A549 (cell line): Measurements from ENCODE around the gene FNIP2.

ENCODE experiments used
- BHLHE40 ChIP-seq: IDR thresholded peaks from 2 replicates; pipeline ENCODE4 v1.6.1; 2012; ENCODE audit warnings: low read depth, low read length, inconsistent platforms
- CEBPB ChIP-seq, 2 experiments: fragments of >200 bp in 1 of 2; sonication (Bioruptor Twin) in 1 of 2; formaldehyde crosslinking in 1 of 2; IDR thresholded peaks; 2 replicates each; pipeline ENCODE4 v1.6.1; 2012 to 2016
- CHD2 ChIP-seq: fragments of 150-350 bp; IDR thresholded peaks from 2 replicates; pipeline ENCODE4 v1.6.1; 2014; ENCODE audit warnings: low read length; ENCODE audit not compliant: partially characterized antibody
- EP300 ChIP-seq, 2 experiments: fragments of >200 bp; sonication (Bioruptor Twin); formaldehyde crosslinking; IDR thresholded peaks; 2 replicates in 1 of 2; 3 replicates in 1 of 2; pipeline ENCODE4 v1.6.1; 2016 to 2017
- ESRRA ChIP-seq: fragments of 150-350 bp; IDR thresholded peaks from 2 replicates; pipeline ENCODE4 v1.6.1; 2014; ENCODE audit warnings: mild to moderate bottlenecking, low read length, borderline replicate concordance
- FOSL2 ChIP-seq, 2 experiments: fragments of 450-650 bp in 1 of 2; fragments of >200 bp in 1 of 2; sonication (Bioruptor Twin) in 1 of 2; formaldehyde crosslinking; IDR thresholded peaks; 2 replicates each; pipeline versions ENCODE4 v1.5.0 to v1.6.1; 2016 to 2020; ENCODE audit warnings: mild to moderate bottlenecking in 1 of 2, moderate library complexity in 1 of 2
- JUNB ChIP-seq: fragments of >200 bp; sonication (Bioruptor Twin); formaldehyde crosslinking; IDR thresholded peaks from 2 replicates; pipeline ENCODE4 v1.6.1; 2016
- KDM5A ChIP-seq: fragments of 200-600 bp; sonication (generic); IDR thresholded peaks from 2 replicates; pipeline ENCODE4 v1.6.1; 2016; ENCODE audit warnings: antibody characterized with exemption, mild to moderate bottlenecking
- MYC ChIP-seq: IDR thresholded peaks from 2 replicates; pipeline ENCODE4 v1.6.1; 2012; ENCODE audit warnings: mild to moderate bottlenecking, inconsistent platforms, low read length, improper control_type of control experiment, borderline replicate concordance
- POLR2A ChIP-seq: IDR thresholded peaks from 2 replicates; pipeline ENCODE4 v1.6.1; 2012; ENCODE audit warnings: mild to moderate bottlenecking, low read length
- SMC3 ChIP-seq: fragments of >200 bp; sonication (Bioruptor Twin); formaldehyde crosslinking; IDR thresholded peaks from 3 replicates; pipeline ENCODE4 v1.6.1; 2018; ENCODE audit warnings: inconsistent platforms
- TP53 ChIP-seq: fragments of 250-450 bp; sonication (Bioruptor Pico); IDR thresholded peaks from 2 replicates; pipeline ENCODE4 v1.5.0; 2021; ENCODE audit warnings: mild to moderate bottlenecking, moderate library complexity
- ZSCAN20 ChIP-seq: fragments of 250-450 bp; sonication (Bioruptor Pico); IDR thresholded peaks from 2 replicates; pipeline ENCODE4 v1.8.0; 2022; ENCODE audit warnings: mild to moderate bottlenecking, moderate library complexity
- TF ChIP-seq, protein P1 (sequence below): fragments of >200 bp; sonication (Bioruptor Twin); formaldehyde crosslinking; IDR thresholded peaks from 3 replicates; pipeline ENCODE4 v1.5.1; 2016

DNA sequence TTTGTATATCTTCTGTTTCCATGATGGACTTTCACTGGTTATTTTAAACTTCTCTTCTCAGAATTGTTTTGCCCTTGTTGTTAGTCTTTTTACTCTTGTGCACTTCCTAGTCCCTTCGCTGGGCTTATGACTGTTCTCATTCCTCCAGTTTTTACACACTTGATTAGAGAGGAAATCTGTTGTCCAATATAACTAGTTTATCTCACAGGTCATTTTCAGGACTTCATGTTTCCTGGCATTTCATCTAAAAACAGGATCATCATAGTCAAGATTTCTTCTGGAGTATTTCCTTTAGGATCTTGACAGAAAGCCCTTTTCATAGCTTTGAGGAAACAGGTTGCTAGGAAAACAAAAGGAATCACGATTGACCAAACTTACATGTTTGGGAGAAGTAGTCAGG is 3.0 kb downstream of the FNIP2 start:
- TF ChIP-seq, protein P1, sequence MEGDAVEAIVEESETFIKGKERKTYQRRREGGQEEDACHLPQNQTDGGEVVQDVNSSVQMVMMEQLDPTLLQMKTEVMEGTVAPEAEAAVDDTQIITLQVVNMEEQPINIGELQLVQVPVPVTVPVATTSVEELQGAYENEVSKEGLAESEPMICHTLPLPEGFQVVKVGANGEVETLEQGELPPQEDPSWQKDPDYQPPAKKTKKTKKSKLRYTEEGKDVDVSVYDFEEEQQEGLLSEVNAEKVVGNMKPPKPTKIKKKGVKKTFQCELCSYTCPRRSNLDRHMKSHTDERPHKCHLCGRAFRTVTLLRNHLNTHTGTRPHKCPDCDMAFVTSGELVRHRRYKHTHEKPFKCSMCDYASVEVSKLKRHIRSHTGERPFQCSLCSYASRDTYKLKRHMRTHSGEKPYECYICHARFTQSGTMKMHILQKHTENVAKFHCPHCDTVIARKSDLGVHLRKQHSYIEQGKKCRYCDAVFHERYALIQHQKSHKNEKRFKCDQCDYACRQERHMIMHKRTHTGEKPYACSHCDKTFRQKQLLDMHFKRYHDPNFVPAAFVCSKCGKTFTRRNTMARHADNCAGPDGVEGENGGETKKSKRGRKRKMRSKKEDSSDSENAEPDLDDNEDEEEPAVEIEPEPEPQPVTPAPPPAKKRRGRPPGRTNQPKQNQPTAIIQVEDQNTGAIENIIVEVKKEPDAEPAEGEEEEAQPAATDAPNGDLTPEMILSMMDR, result no peak
- TF ChIP-seq SMC3 (no peak), FOSL2 (IDR thresholded peaks at IDR 0.05) (no peak), FOSL2 (CRISPR knock-in tag; IDR thresholded peaks at IDR 0.05) (no peak), ZSCAN20 (CRISPR knock-in tag) (no peak), KDM5A (no peak), EP300 (IDR thresholded peaks at IDR 0.05) (no peak), CEBPB (IDR thresholded peaks at IDR 0.05) (no peak), POLR2A (no peak), ESRRA (no peak), TP53 (no peak), JUNB (no peak), CHD2 (no peak), MYC (no peak), BHLHE40 (no peak)
